GM12878 (cell line): ENCODE results near the gene VWA3B. TPM values are rescaled to one million over a fixed set of nuclear protein-coding genes. Genes with fewer than 3 reads are reported as not detected.

ENCODE experiments used
- ATAC-seq: fragments of 200-7000 bp; cut with Tn5 transposase; 3 replicates; pipeline ENCODE4 v1.9.1; 2020; ENCODE audit warnings: mild to moderate bottlenecking, moderate library complexity
- BruUV-seq: library from RNA; stranded (reverse); fragments of 400-500 nt; replicated peaks from 2 replicates; lab custom pipeline; 2021; lab: Mats Ljungman, UMichigan
- CTCF ChIA-PET: fragments of 300-600 bp; sonication (Branson Sonifier 250); formaldehyde crosslinking; extraction: SDS; loops from one replicate; lab custom pipeline; 2021; ENCODE audit warnings: inconsistent platforms; lab: Yijun Ruan, JAX
- POLR2A ChIA-PET: fragments of 350-600 bp; formaldehyde crosslinking; extraction: SDS; loops from one replicate; lab custom pipeline; 2021; ENCODE audit warnings: inconsistent platforms; lab: Charles Lee
- RAD21 ChIA-PET: fragments of 300-600 bp; sonication (Branson Sonifier 250); formaldehyde crosslinking; loops from one replicate; lab custom pipeline; 2023; ENCODE audit warnings: antibody characterized with exemption; ENCODE audit not compliant: unreplicated experiment; lab: Charles Lee
- SMC1A ChIA-PET: fragments of 300-600 bp; sonication (Branson Sonifier 250); formaldehyde crosslinking; loops from one replicate; lab custom pipeline; 2023; ENCODE audit not compliant: unreplicated experiment, uncharacterized antibody; lab: Charles Lee
- DNase-seq: peaks from one replicate; pipeline ENCODE4 v3.0.0-alpha.2; 2011; ENCODE audit warnings: low read depth, low spot score
- FAIRE-seq: peaks from 3 replicates; lab custom pipeline; 2011; peaks lifted over from hg19 to GRCh38; lab: Jason Lieb, UNC
- H2AFZ ChIP-seq: 2 replicates; pipeline ENCODE4 v1.6.0; 2011; ENCODE audit warnings: low read depth, low read length, control low read depth; ENCODE audit not compliant: control insufficient read depth
- H3K27ac ChIP-seq: 2 replicates; pipeline ENCODE4 v1.5.1; 2011; ENCODE audit warnings: control low read depth; ENCODE audit not compliant: control insufficient read depth, insufficient read depth
- H3K27me3 ChIP-seq, 2 experiments: replicated peaks in 1 of 2; 2 replicates each; pipeline versions ENCODE4 v1.6.0 to v1.6.1; 2011; ENCODE audit warnings: low read length in 1 of 2; ENCODE audit not compliant: control insufficient read depth in 2 of 2, insufficient read depth in 2 of 2
- H3K36me3 ChIP-seq, 2 experiments: 2 replicates each; pipeline ENCODE4 v1.5.1; 2011; ENCODE audit warnings: low read length in 1 of 2; ENCODE audit not compliant: control insufficient read depth in 2 of 2, insufficient read depth in 2 of 2
- H3K4me1 ChIP-seq: 2 replicates; pipeline ENCODE4 v1.6.1; 2011; ENCODE audit warnings: mild to moderate bottlenecking, low read length, moderate library complexity, mixed read lengths; ENCODE audit not compliant: control insufficient read depth, insufficient read depth
- H3K4me2 ChIP-seq: 2 replicates; pipeline ENCODE4 v1.6.0; 2011; ENCODE audit warnings: control low read depth; ENCODE audit not compliant: control insufficient read depth, insufficient read depth
- H3K4me3 ChIP-seq: fragments of 200-600 bp; sonication (generic); 2 replicates; pipeline ENCODE4 v1.5.1; 2016
- H3K79me2 ChIP-seq: 2 replicates; pipeline ENCODE4 v1.6.0; 2011; ENCODE audit warnings: low read length; ENCODE audit not compliant: control insufficient read depth, insufficient read depth
- H3K9ac ChIP-seq: 2 replicates; pipeline ENCODE4 v1.8.0; 2011; ENCODE audit warnings: low read length, control low read depth, mixed read lengths; ENCODE audit not compliant: control insufficient read depth, insufficient read depth
- H3K9me3 ChIP-seq: replicated peaks from 3 replicates; pipeline ENCODE4 v1.5.1; 2011; ENCODE audit warnings: mild to moderate bottlenecking, low read length; ENCODE audit not compliant: control insufficient read depth, insufficient read depth
- H4K20me1 ChIP-seq: 2 replicates; pipeline ENCODE4 v1.6.0; 2011; ENCODE audit not compliant: control insufficient read depth, insufficient read depth
- ATF3 ChIP-seq: IDR thresholded peaks from 2 replicates; pipeline ENCODE4 v1.6.1; 2011; ENCODE audit warnings: low read depth, mild to moderate bottlenecking, low read length, moderate library complexity, borderline replicate concordance; ENCODE audit errors: extremely low read depth
- BCL11A ChIP-seq: IDR thresholded peaks from 2 replicates; pipeline ENCODE4 v1.6.1; 2011; ENCODE audit warnings: low read depth, low read length
- BMI1 ChIP-seq: fragments of 450-650 bp; IDR thresholded peaks from 2 replicates; pipeline ENCODE4 v1.6.1; 2016; ENCODE audit warnings: mild to moderate bottlenecking, moderate library complexity, borderline replicate concordance
- CEBPB ChIP-seq, 2 experiments: fragments of 150-350 bp in 1 of 2; IDR thresholded peaks; 2 replicates each; pipeline ENCODE4 v1.6.1; 2012 to 2014; ENCODE audit warnings: low read depth in 2 of 2, low read length in 2 of 2, borderline replicate concordance in 1 of 2, inconsistent platforms in 1 of 2
- CHD2 ChIP-seq: IDR thresholded peaks from 2 replicates; pipeline ENCODE4 v1.6.1; 2011; ENCODE audit warnings: low read depth, low read length, improper control_type of control experiment, borderline replicate concordance
- CTCF ChIP-seq, 3 experiments: IDR thresholded peaks in 2 of 3; conservative IDR thresholded peaks in 1 of 3; 2 replicates each; pipeline ENCODE4 v1.5.1; 2011; ENCODE audit warnings: low read depth in 3 of 3, low read length in 3 of 3, mild to moderate bottlenecking in 3 of 3, control low read depth in 2 of 3, moderate library complexity in 2 of 3, inconsistent platforms in 1 of 3, mixed read lengths in 1 of 3; ENCODE audit not compliant: control insufficient read depth in 2 of 3, insufficient read depth in 1 of 3; ENCODE audit errors: extremely low read depth in 1 of 3
- ESRRA ChIP-seq: IDR thresholded peaks from 2 replicates; pipeline ENCODE4 v1.6.1; 2012; ENCODE audit warnings: mild to moderate bottlenecking, low read length, improper control_type of control experiment
- IRF3 ChIP-seq: fragments of 450-650 bp; IDR thresholded peaks from 2 replicates; pipeline ENCODE4 v1.6.1; 2014; ENCODE audit warnings: mild to moderate bottlenecking
- NR2F1 ChIP-seq: fragments of 450-650 bp; conservative IDR thresholded peaks from 2 replicates; pipeline ENCODE4 v1.6.1; 2017; ENCODE audit warnings: mild to moderate bottlenecking
- PAX8 ChIP-seq: fragments of 450-650 bp; IDR thresholded peaks from 2 replicates; pipeline ENCODE4 v1.6.1; 2017; ENCODE audit warnings: mild to moderate bottlenecking, moderate library complexity
- RAD51 ChIP-seq: fragments of 450-650 bp; IDR thresholded peaks from 2 replicates; pipeline ENCODE4 v1.6.1; 2016; ENCODE audit warnings: moderate library complexity, mild to moderate bottlenecking, inconsistent platforms
- RB1 ChIP-seq: fragments of 450-650 bp; formaldehyde crosslinking; IDR thresholded peaks from 2 replicates; pipeline ENCODE4 v1.6.1; 2017; ENCODE audit warnings: mild to moderate bottlenecking, borderline replicate concordance
- STAT1 ChIP-seq: fragments of 450-650 bp; conservative IDR thresholded peaks from 2 replicates; pipeline ENCODE4 v1.6.1; 2014; ENCODE audit warnings: antibody characterized with exemption, mild to moderate bottlenecking
- TCF3 ChIP-seq: IDR thresholded peaks from 2 replicates; pipeline ENCODE4 v1.6.1; 2012; ENCODE audit warnings: low read depth, mild to moderate bottlenecking, low read length, borderline replicate concordance; ENCODE audit not compliant: insufficient read depth
- ZNF384 ChIP-seq: IDR thresholded peaks from 2 replicates; pipeline ENCODE4 v1.6.1; 2012; ENCODE audit warnings: low read depth, mild to moderate bottlenecking, low read length, improper control_type of control experiment, borderline replicate concordance
- WGBS: methylation state at CpG from one replicate; pipeline ENCODE4 v1.1.6; 2016; ENCODE audit warnings: low lambda C conversion rate; ENCODE audit not compliant: insufficient replicate concordance, insufficient coverage; ENCODE audit errors: missing lambda C conversion rate; 5-methylcytosine and 5-hydroxymethylcytosine counted together
- in situ Hi-C: fragments of 300-500 bp; cut with MboI; formaldehyde crosslinking; loops from 9 replicates; pipeline ENCODE4 v1.14.3; 2018; ENCODE audit warnings: mixed read lengths
- intact Hi-C: fragments of 100-400 bp; cut with micrococcal nuclease; formaldehyde crosslinking; loops from one replicate; pipeline ENCODE4 v1.14.2; 2022; ENCODE audit not compliant: unreplicated experiment
- polyA plus RNA-seq, 11 experiments: library from polyadenylated mRNA; depleted of rRNA in 4 of 11; unstranded in 6 of 11; stranded (reverse) in 5 of 11; fragments of >200 nt; fragmentation: Nextera tagmentation in 4 of 11; fragmentation: Illumina TruSeq in 1 of 11; extraction: Ambion mirVana in 4 of 11; extraction: Trizol in 1 of 11; gene quantifications; 1 replicate in 1 of 11; 2 replicates in 10 of 11; pipeline versions ENCODE4 v1.2.1 to v1.2.3, GENCODE V29; 2011 to 2016; ENCODE audit warnings: inconsistent platforms in 2 of 11, missing spikeins in 2 of 11, low read depth in 1 of 11
- total RNA-seq, 4 experiments: library from RNA; depleted of rRNA in 3 of 4; stranded (reverse); fragments of >200 nt in 3 of 4; fragmentation: Illumina TruSeq in 1 of 4; extraction: Trizol in 1 of 4; gene quantifications; 2 replicates each; pipeline versions ENCODE4 v1.2.1 to v1.2.3, GENCODE V29; 2013 to 2021

Gene VWA3B
- total and polyA plus RNA-seq, 10 of the 15 experiments (the other 5 are each of a cell fraction or from before 2014, with no cell fraction given): 0.04 to 0.86 (median 0.19) TPM; not detected in 4

GRCh38 chr2:98356729-98357128 lies 269.8 kb downstream of the VWA3B start:
- Histone ChIP-seq H3K36me3 (no peaks in the 10 kb centered on the region), H3K4me3 (no peak overlapping the region), H3K27ac (no peak overlapping the region), H3K4me1 (no peaks in the 10 kb centered on the region), H2AFZ (no peak overlapping the region), H3K9ac (no peak overlapping the region), H3K4me2 (no peak overlapping the region), H3K9me3 (no peaks in the 10 kb centered on the region; the same call in 2 of the 3 replicates), H4K20me1 (no peaks in the 10 kb centered on the region), H3K79me2 (no peaks in the 10 kb centered on the region), H3K27me3 (0 out of 4 replicates have a peak, but pooled peaks cover 0 to 4% of the 10 kb centered on the region in 2 experiments)
- no peak for ATAC-seq
- POLR2A ChIA-PET: no interaction called here
- CTCF ChIA-PET: no interaction called here
- RAD21 ChIA-PET: no interaction called here
- TF ChIP-seq RAD51 (no peak), ZNF384 (no peak)
- in situ Hi-C loops (no loop called here), intact Hi-C loops (no loop called here)
- FAIRE-seq: no peak
- WGBS: 41% methylated on average over 7 of the region's 7 CpGs
- SMC1A ChIA-PET: no interaction called here
- BruUV-seq: no TSS peak
- DNase-seq: no peak

- H2AFZ ChIP-seq: no peak overlapping the region
- H3K9me3 ChIP-seq: no peaks in the 10 kb centered on the region; the same call in 2 of the 3 replicates
- no peak overlapping the region for H3K27ac ChIP-seq
- H3K9ac ChIP-seq: no peak overlapping the region
- no peaks in the 10 kb centered on the region for H4K20me1 ChIP-seq
- ChIA-PET SMC1A (interaction anchor here (0.7 to 0.9 kb wide), 2 partner anchors 20 to 551 kb away, joined by 3 to 4 read pairs; no protein-coding TSS in a partner anchor), POLR2A (no interaction called here), CTCF (no interaction called here), RAD21 (no interaction called here)
- no peak overlapping the region for H3K4me2 ChIP-seq
- intact Hi-C loops: no loop called here
- ATAC-seq (no peak), DNase-seq (no peak), FAIRE-seq (no peak)
- in situ Hi-C loops: no loop called here
- WGBS: 83% methylated on average over 3 of the region's 3 CpGs
- no TSS peak for BruUV-seq
- H3K4me3 ChIP-seq: no peak overlapping the region
- no peaks in the 10 kb centered on the region for H3K79me2 ChIP-seq
- H3K27me3 ChIP-seq: 0 out of 4 replicates have a peak, but pooled peaks cover 0 to 4% of the 10 kb centered on the region in 2 experiments
- H3K36me3 ChIP-seq: no peaks in the 10 kb centered on the region
- no peaks in the 10 kb centered on the region for H3K4me1 ChIP-seq
- no peak for TF ChIP-seq BMI1
- TF ChIP-seq RB1: no peak
- no peak for TF ChIP-seq CHD2
- TF ChIP-seq NR2F1: no peak
- TF ChIP-seq STAT1: no peak
- TF ChIP-seq PAX8: no peak
- TF ChIP-seq BCL11A: no peak
- TF ChIP-seq ESRRA: no peak
- TF ChIP-seq CTCF (IDR thresholded peaks at IDR 0.05 in 2 of 3, conservative IDR thresholded peaks at IDR 0.05 in 1 of 3; ENCODE audit: control insufficient read depth in 2 of 3, extremely low read depth in 1 of 3, insufficient read depth in 1 of 3, low read depth in 3 of 3, low read length in 3 of 3): no peak
- no peak for TF ChIP-seq ATF3
- TF ChIP-seq IRF3: no peak
- TF ChIP-seq CEBPB (IDR thresholded peaks at IDR 0.05; ENCODE audit: borderline replicate concordance in 1 of 2, low read depth in 2 of 2, low read length in 2 of 2): no peak
- TF ChIP-seq TCF3: no peak
Measured at GRCh38 chr2:98357849-98358248, 270.9 kb downstream of the VWA3B start.
